NB4 (cell line): Measurements from ENCODE around the gene ATP5MK.
A peak's percentile ranks its signal among the peaks of the same experiment; 100 is the strongest.

Experiments used
- DNase-seq: peaks from one replicate; pipeline ENCODE4 v3.0.0; 2010; ENCODE audit warnings: low read depth
- H3K4me3 ChIP-seq: one replicate; pipeline ENCODE4 v1.5.1; 2011; ENCODE audit warnings: mild to moderate bottlenecking, low read depth, low read length, moderate library complexity
- MAX ChIP-seq: IDR thresholded peaks from 2 replicates; pipeline ENCODE4 v1.6.1; 2011; ENCODE audit warnings: low read depth, low read length
- MYC ChIP-seq: IDR thresholded peaks from 2 replicates; pipeline ENCODE4 v1.6.1; 2011; ENCODE audit warnings: low read depth, low read length
- POLR2A ChIP-seq: IDR thresholded peaks from 2 replicates; pipeline ENCODE4 v1.6.1; 2011; ENCODE audit warnings: mild to moderate bottlenecking; ENCODE audit not compliant: insufficient read length; ENCODE audit errors: extremely low read depth
- TF ChIP-seq, protein P1 (sequence below): IDR thresholded peaks from one replicate; pipeline ENCODE4 v1.5.1; 2012; ENCODE audit warnings: low read depth, low read length

Gene ATP5MK

GRCh38 chr10:103441206-103441605, 44.9 kb upstream of the ATP5MK start:
- TF ChIP-seq MYC (no peak), MAX (no peak), POLR2A (no peak)
- TF ChIP-seq, protein P1, sequence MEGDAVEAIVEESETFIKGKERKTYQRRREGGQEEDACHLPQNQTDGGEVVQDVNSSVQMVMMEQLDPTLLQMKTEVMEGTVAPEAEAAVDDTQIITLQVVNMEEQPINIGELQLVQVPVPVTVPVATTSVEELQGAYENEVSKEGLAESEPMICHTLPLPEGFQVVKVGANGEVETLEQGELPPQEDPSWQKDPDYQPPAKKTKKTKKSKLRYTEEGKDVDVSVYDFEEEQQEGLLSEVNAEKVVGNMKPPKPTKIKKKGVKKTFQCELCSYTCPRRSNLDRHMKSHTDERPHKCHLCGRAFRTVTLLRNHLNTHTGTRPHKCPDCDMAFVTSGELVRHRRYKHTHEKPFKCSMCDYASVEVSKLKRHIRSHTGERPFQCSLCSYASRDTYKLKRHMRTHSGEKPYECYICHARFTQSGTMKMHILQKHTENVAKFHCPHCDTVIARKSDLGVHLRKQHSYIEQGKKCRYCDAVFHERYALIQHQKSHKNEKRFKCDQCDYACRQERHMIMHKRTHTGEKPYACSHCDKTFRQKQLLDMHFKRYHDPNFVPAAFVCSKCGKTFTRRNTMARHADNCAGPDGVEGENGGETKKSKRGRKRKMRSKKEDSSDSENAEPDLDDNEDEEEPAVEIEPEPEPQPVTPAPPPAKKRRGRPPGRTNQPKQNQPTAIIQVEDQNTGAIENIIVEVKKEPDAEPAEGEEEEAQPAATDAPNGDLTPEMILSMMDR, result no peak
- no peak overlapping the region for H3K4me3 ChIP-seq
- no peak for DNase-seq

GRCh38 chr10:103440416-103440815, 44.1 kb upstream of the ATP5MK start:
- no peak for DNase-seq
- no peak overlapping the region for H3K4me3 ChIP-seq
- no peak for TF ChIP-seq MAX
- TF ChIP-seq POLR2A, result no peak
- TF ChIP-seq, protein P1, result no peak
- no peak for TF ChIP-seq MYC

- DNase-seq, result no peak
- TF ChIP-seq MYC (no peak), POLR2A (no peak), MAX (no peak)
- TF ChIP-seq, protein P1, result no peak
Observed at GRCh38 chr10:103439776-103440175, 43.5 kb upstream of the ATP5MK start.

DNA sequence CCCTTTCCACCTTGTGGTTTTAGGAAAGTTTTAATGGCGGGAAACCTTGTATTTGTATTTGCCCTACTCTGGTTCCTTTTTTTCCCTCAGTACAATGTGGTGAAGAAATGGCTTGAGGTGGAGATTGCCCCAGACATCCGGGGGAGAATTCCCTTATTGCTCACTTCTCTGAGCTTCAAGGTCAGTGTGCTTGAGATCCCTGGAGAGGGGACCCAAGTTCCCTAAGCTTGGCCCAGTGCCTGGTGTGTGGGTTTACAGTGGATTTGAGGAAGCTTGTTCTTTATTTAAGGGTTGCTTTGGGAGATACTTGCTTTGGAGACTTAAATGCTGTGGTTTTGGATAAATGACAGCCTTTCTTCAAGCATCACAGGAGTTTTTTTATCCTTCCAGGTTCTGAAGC, 37.6 kb upstream of the ATP5MK start:
- no peak overlapping the region for H3K4me3 ChIP-seq
- peak; percentile 36 for DNase-seq
- TF ChIP-seq MAX (no peak), MYC (no peak), POLR2A (no peak)
- TF ChIP-seq, protein P1, result no peak

More at GRCh38 chr10:103439776-103440175, 43.5 kb upstream of the ATP5MK start:
- H3K4me3 ChIP-seq, result no peak overlapping the region

DNA sequence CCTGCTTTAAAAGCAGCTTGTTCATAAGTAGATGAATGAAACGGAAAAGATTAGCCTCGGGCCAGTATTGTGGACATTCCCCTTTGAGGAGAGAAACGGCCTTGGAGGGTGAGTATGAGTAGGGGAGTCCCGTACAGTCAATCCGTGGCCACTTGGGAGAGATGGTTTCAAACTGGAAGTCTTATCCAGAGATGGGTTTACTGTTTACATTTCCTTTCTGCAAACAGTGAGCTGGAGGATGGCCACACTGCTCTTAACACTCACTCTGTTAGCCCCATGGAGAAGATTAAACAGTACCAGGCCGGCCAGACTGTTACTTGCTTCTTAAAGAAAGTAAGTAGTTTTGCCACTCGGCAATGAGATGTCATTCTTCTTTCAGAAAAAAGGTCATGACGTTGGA, 35.6 kb upstream of the ATP5MK start:
- H3K4me3 ChIP-seq, result no peak overlapping the region
- TF ChIP-seq, protein P1, result no peak
- TF ChIP-seq MAX (no peak), MYC (no peak), POLR2A (no peak)
- DNase-seq, result no peak

DNA sequence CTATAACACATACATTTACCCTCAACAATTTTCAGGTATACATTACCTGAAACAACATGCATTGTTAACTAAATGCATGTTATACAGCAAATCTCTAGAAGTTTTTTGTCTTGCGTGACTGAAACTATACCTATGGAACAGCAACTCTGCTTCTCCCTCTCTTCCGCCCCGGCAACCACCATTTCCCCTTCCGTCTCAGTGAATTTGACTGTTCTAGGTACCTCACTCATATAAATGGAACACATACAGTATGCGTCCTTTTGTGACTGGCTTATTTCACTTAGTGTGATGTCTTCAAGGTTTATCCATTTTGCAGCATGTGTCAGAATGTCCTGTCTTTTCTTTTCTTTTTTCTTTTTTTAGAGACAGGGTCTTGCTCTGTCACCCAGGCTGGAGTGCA, 33.4 kb upstream of the ATP5MK start:
- no peak overlapping the region for H3K4me3 ChIP-seq
- TF ChIP-seq MAX, result no peak
- DNase-seq, result no peak
